HFF-Myc (cell line): ENCODE data around the gene COQ9.

ENCODE experiments used
- DNase-seq: peaks from one replicate; pipeline ENCODE4 v3.0.0-alpha.2; 2011; ENCODE audit warnings: low read depth; ENCODE audit errors: extremely low read depth
- H3K4me3 ChIP-seq: replicated peaks from 2 replicates; pipeline ENCODE4 v1.5.1; 2011; ENCODE audit warnings: low read depth, mild to moderate bottlenecking, control low read depth, low read length
- TF ChIP-seq, protein P1 (sequence below): IDR thresholded peaks from 2 replicates; pipeline ENCODE4 v1.5.1; 2012; ENCODE audit warnings: mild to moderate bottlenecking, low read depth, low read length, control low read depth; ENCODE audit errors: missing control alignments

COQ9 gene

GRCh38 chr16:57507136-57508034, 60.1 kb downstream of the COQ9 start:
- TF ChIP-seq, protein P1, sequence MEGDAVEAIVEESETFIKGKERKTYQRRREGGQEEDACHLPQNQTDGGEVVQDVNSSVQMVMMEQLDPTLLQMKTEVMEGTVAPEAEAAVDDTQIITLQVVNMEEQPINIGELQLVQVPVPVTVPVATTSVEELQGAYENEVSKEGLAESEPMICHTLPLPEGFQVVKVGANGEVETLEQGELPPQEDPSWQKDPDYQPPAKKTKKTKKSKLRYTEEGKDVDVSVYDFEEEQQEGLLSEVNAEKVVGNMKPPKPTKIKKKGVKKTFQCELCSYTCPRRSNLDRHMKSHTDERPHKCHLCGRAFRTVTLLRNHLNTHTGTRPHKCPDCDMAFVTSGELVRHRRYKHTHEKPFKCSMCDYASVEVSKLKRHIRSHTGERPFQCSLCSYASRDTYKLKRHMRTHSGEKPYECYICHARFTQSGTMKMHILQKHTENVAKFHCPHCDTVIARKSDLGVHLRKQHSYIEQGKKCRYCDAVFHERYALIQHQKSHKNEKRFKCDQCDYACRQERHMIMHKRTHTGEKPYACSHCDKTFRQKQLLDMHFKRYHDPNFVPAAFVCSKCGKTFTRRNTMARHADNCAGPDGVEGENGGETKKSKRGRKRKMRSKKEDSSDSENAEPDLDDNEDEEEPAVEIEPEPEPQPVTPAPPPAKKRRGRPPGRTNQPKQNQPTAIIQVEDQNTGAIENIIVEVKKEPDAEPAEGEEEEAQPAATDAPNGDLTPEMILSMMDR, result no peak
- DNase-seq, result no peak
- no peak overlapping the region for H3K4me3 ChIP-seq

DNA sequence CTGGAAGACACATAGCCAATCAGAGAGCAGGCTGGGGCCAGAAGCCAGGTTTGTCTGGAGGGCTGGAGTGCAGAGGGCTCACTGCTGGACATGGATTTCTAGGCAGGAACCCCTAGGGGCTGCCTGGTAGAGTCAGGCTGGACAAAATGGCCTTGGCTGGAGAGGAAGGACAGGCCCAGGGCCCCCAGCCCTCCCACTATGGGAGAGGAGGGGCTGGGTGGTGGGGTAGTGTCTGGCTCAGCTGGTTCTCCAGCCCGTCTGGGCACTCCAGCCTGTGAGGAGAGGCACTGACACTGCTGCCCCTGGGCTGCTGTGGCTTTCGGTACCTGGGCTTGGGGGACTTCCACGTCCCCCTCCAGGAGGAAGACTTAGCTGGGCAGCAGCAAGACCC, 60.8 kb downstream of the COQ9 start:
- TF ChIP-seq, protein P1, result no peak
- no peak for DNase-seq
- H3K4me3 ChIP-seq, result no peak overlapping the region

GRCh38 chr16:57509231-57509923, 62.1 kb downstream of the COQ9 start:
- no peak for DNase-seq
- TF ChIP-seq, protein P1, result no peak
- no peak overlapping the region for H3K4me3 ChIP-seq

- no peak overlapping the region for H3K4me3 ChIP-seq
- no peak for DNase-seq
- TF ChIP-seq, protein P1, result no peak
These were observed 63.0 kb downstream of the COQ9 start for GRCh38 chr16:57510016-57510871.
